BE2C (cell line): ENCODE measurements around the gene ITGA1.

Experiments used
- DNase-seq: peaks from one replicate; pipeline ENCODE4 v3.0.0-alpha.2; 2020
- H3K27me3 ChIP-seq: fragments of 250-450 bp; sonication (Bioruptor Pico); 2 replicates; pipeline ENCODE4 v1.5.1; 2020; ENCODE audit warnings: mild to moderate bottlenecking
- H3K36me3 ChIP-seq: fragments of 250-450 bp; sonication (Bioruptor Pico); 2 replicates; pipeline ENCODE4 v1.5.1; 2020; ENCODE audit warnings: mild to moderate bottlenecking
- H3K4me1 ChIP-seq: fragments of 250-450 bp; sonication (Bioruptor Pico); 2 replicates; pipeline ENCODE4 v1.5.1; 2020
- H3K4me3 ChIP-seq: 2 replicates; pipeline ENCODE4 v1.5.1; 2011; ENCODE audit warnings: low read depth, low read length
- H3K9me3 ChIP-seq: fragments of 250-450 bp; sonication (Bioruptor Pico); 2 replicates; pipeline ENCODE4 v1.5.1; 2020
- CTCF ChIP-seq: IDR thresholded peaks from 2 replicates; pipeline ENCODE4 v1.5.1; 2012; ENCODE audit warnings: mild to moderate bottlenecking, low read depth, low read length

Gene ITGA1

GRCh38 chr5:52800394-52801213 lies 12.9 kb downstream of the ITGA1 start:
- Histone ChIP-seq H3K9me3 (no peaks in the 10 kb centered on the region), H3K27me3 (no peaks in the 10 kb centered on the region), H3K36me3 (peaks cover 32% of the 10 kb centered on the region), H3K4me1 (peaks cover 9% of the 10 kb centered on the region), H3K4me3 (peak overlapping the region; percentile 76)
- DNase-seq = peak; percentile 69
- peak; percentile 20; the same call in 1 of the 2 replicates for TF ChIP-seq CTCF

- Histone ChIP-seq H3K27me3 (no peaks in the 10 kb centered on the region), H3K36me3 (peaks cover 39% of the 10 kb centered on the region), H3K4me3 (peak overlapping the region; percentile 76), H3K9me3 (no peaks in the 10 kb centered on the region), H3K4me1 (peaks cover 12% of the 10 kb centered on the region)
- no peak for TF ChIP-seq CTCF
- no peak for DNase-seq
These were observed 13.6 kb downstream of the ITGA1 start for GRCh38 chr5:52801329-52801728.

GRCh38 chr5:52802272-52802973 lies 14.7 kb downstream of the ITGA1 start:
- no peak for DNase-seq
- peaks cover 39% of the 10 kb centered on the region for H3K36me3 ChIP-seq

GRCh38 chr5:52802974-52803336 lies 15.2 kb downstream of the ITGA1 start:
- Histone ChIP-seq H3K4me3 (peak overlapping the region; percentile 76), H3K9me3 (no peaks in the 10 kb centered on the region), H3K4me1 (peaks cover 12% of the 10 kb centered on the region), H3K36me3 (peaks cover 43% of the 10 kb centered on the region), H3K27me3 (no peaks in the 10 kb centered on the region)
- TF ChIP-seq CTCF = no peak
- no peak for DNase-seq

More at GRCh38 chr5:52802272-52802973, 14.7 kb downstream of the ITGA1 start:
- Histone ChIP-seq H3K4me1 (peaks cover 12% of the 10 kb centered on the region), H3K4me3 (peak overlapping the region; percentile 76), H3K9me3 (no peaks in the 10 kb centered on the region), H3K27me3 (no peaks in the 10 kb centered on the region)
- TF ChIP-seq CTCF = no peak

- DNase-seq = no peak
- H3K4me1 ChIP-seq = peaks cover 12% of the 10 kb centered on the region
- peak overlapping the region; percentile 76 for H3K4me3 ChIP-seq
- no peaks in the 10 kb centered on the region for H3K9me3 ChIP-seq
- no peak for TF ChIP-seq CTCF
- peaks cover 43% of the 10 kb centered on the region for H3K36me3 ChIP-seq
- H3K27me3 ChIP-seq = no peaks in the 10 kb centered on the region
These were observed 16.7 kb downstream of the ITGA1 start for GRCh38 chr5:52804387-52804791.

- DNase-seq = no peak
- peaks cover 43% of the 10 kb centered on the region for H3K36me3 ChIP-seq
- no peaks in the 10 kb centered on the region for H3K9me3 ChIP-seq
- peak overlapping the region; percentile 76 for H3K4me3 ChIP-seq
- peaks cover 12% of the 10 kb centered on the region for H3K4me1 ChIP-seq
- no peak for TF ChIP-seq CTCF
- no peaks in the 10 kb centered on the region for H3K27me3 ChIP-seq
These were observed 17.3 kb downstream of the ITGA1 start for GRCh38 chr5:52804981-52805380.
